Upper lobe of left lung (tissue), 6 donors: ENCODE data around the gene LRG1. TPM values are rescaled to one million over a fixed set of nuclear protein-coding genes. Genes with fewer than 3 reads are reported as not detected.

ENCODE experiments used
- ATAC-seq, 2 donors: fragments of 200-7000 bp; cut with Tn5 transposase; one replicate each; pipeline ENCODE4 v1.9.1; 2022; ENCODE audit warnings: mild to moderate bottlenecking in 2 of 2, moderate library complexity in 2 of 2; ENCODE audit not compliant: low FRiP score in 2 of 2
- DNase-seq, 2 donors: peaks; one replicate each; pipeline ENCODE4 v3.0.0-alpha.2; 2019 to 2020
- H3K27ac ChIP-seq, 4 donors: fragments of 200-600 bp; sonication (generic); one replicate each; pipeline ENCODE4 v1.5.1; 2016 to 2019
- H3K27me3 ChIP-seq, 4 donors: fragments of 200-600 bp; sonication (generic); one replicate each; pipeline ENCODE4 v1.5.1; 2017 to 2019
- H3K36me3 ChIP-seq, 4 donors: fragments of 200-600 bp; sonication (generic); one replicate each; pipeline ENCODE4 v1.5.1; 2016 to 2019
- H3K4me1 ChIP-seq, 4 donors: fragments of 200-600 bp; sonication (generic); one replicate each; pipeline ENCODE4 v1.5.1; 2018 to 2019
- H3K4me3 ChIP-seq, 4 donors: fragments of 200-600 bp; sonication (generic); one replicate each; pipeline ENCODE4 v1.5.1; 2017 to 2019; ENCODE audit warnings: mild to moderate bottlenecking in 2 of 4, moderate library complexity in 1 of 4
- H3K9me3 ChIP-seq, 4 donors: fragments of 200-600 bp; sonication (generic); one replicate each; pipeline ENCODE4 v1.5.1; 2018 to 2019
- CTCF ChIP-seq, 6 experiments: fragments of 450-650 bp in 4 of 6; fragments of 200-600 bp in 2 of 6; sonication (generic) in 2 of 6; IDR thresholded peaks; one replicate each; pipeline ENCODE4 v1.5.1; 2016 to 2019; ENCODE audit warnings: antibody characterized with exemption in 6 of 6
- EP300 ChIP-seq, 4 donors: sonication (generic); formaldehyde crosslinking; IDR thresholded peaks; one replicate each; pipeline ENCODE4 v1.5.1; 2017; ENCODE audit warnings: antibody characterized with exemption in 4 of 4, control low read depth in 2 of 4
- POLR2A ChIP-seq, 4 donors: fragments of 450-650 bp; IDR thresholded peaks; one replicate each; pipeline ENCODE4 v1.5.1; 2016 to 2017; ENCODE audit warnings: antibody characterized with exemption in 4 of 4, mild to moderate bottlenecking in 2 of 4
- POLR2AphosphoS5 ChIP-seq, 2 donors: sonication (generic); formaldehyde crosslinking; IDR thresholded peaks; one replicate each; pipeline ENCODE4 v1.5.1; 2017; ENCODE audit warnings: antibody characterized with exemption in 2 of 2
- WGBS, 2 donors: methylation state at CpG; one replicate each; pipeline ENCODE4 v1.1.5; 2017 to 2018; 5-methylcytosine and 5-hydroxymethylcytosine counted together
- total RNA-seq, 6 donors: library from RNA; depleted of rRNA in 4 of 6; stranded (reverse); fragments of >200 nt in 4 of 6; gene quantifications; one replicate each; pipeline versions ENCODE4 v1.1.0 to v1.2.1, GENCODE V29; 2016 to 2021
- donor health status: DM: no; HTN: no; CAD: no; lungs with moderate emphysema.
- donor health status: DM: no; HTN: yes; CAD: no; lungs with severe emphysema.

The LRG1 gene
- total RNA-seq, 6 donors from 2014 or later = 7.3 to 19.9 (median 12.2) TPM

- 88 to 91% methylated on average over 20 to 32 of the region's 37 CpGs for WGBS, 2 donors
- no peaks in the 10 kb centered on the region for H3K9me3 ChIP-seq
- TF ChIP-seq CTCF (IDR thresholded peaks at IDR 0.05) (no peak), POLR2A (IDR thresholded peaks at IDR 0.05) (no peak), POLR2AphosphoS5 (IDR thresholded peaks at IDR 0.05) (no peak), EP300 (IDR thresholded peaks at IDR 0.05) (no peak)
- no peak overlapping the region for H3K4me3 ChIP-seq
- no peaks in the 10 kb centered on the region for H3K27me3 ChIP-seq
- H3K36me3 ChIP-seq = peaks cover 0 to 6% (median 2%) of the 10 kb centered on the region in 4 donors
- DNase-seq = peak in 1 of 2 donors; percentile 69
- H3K27ac ChIP-seq = no peak overlapping the region
- ATAC-seq = peak; percentile 15 to 17
- H3K4me1 ChIP-seq = no peaks in the 10 kb centered on the region
Observed at GRCh38 chr19:4510435-4511255, 29.2 kb downstream of the LRG1 start.

GRCh38 chr19:4508698-4509097 lies 31.1 kb downstream of the LRG1 start:
- Histone ChIP-seq H3K27me3 (no peaks in the 10 kb centered on the region), H3K36me3 (peaks cover 0 to 26% (median 9%) of the 10 kb centered on the region in 4 donors), H3K4me1 (no peaks in the 10 kb centered on the region), H3K9me3 (no peaks in the 10 kb centered on the region), H3K27ac (no peak overlapping the region), H3K4me3 (no peak overlapping the region)
- 91 to 92% methylated on average over 6 to 14 of the region's 21 CpGs for WGBS, 2 donors
- DNase-seq (peak in 1 of 2 donors; percentile 66), ATAC-seq (no peak)
- TF ChIP-seq POLR2AphosphoS5 (IDR thresholded peaks at IDR 0.05) (no peak), EP300 (IDR thresholded peaks at IDR 0.05) (no peak), CTCF (IDR thresholded peaks at IDR 0.05) (no peak), POLR2A (IDR thresholded peaks at IDR 0.05) (no peak)

GRCh38 chr19:4507804-4508203 lies 32.0 kb downstream of the LRG1 start:
- no peak for ATAC-seq
- no peaks in the 10 kb centered on the region for H3K9me3 ChIP-seq
- H3K27ac ChIP-seq = no peak overlapping the region
- peaks cover under 1 to 35% (median 17%) of the 10 kb centered on the region in 4 donors for H3K36me3 ChIP-seq
- no peaks in the 10 kb centered on the region for H3K27me3 ChIP-seq
- no peak for TF ChIP-seq POLR2AphosphoS5 (IDR thresholded peaks at IDR 0.05)
- TF ChIP-seq CTCF (IDR thresholded peaks at IDR 0.05) = no peak
- WGBS, 2 donors = 76 to 88% methylated on average over 16 to 17 of the region's 17 CpGs
- H3K4me1 ChIP-seq = no peaks in the 10 kb centered on the region
- no peak for DNase-seq
- H3K4me3 ChIP-seq = no peak overlapping the region

- TF ChIP-seq CTCF (IDR thresholded peaks at IDR 0.05) = no peak
- TF ChIP-seq EP300 (IDR thresholded peaks at IDR 0.05) = no peak
- TF ChIP-seq POLR2A (IDR thresholded peaks at IDR 0.05) = no peak
- TF ChIP-seq POLR2AphosphoS5 (IDR thresholded peaks at IDR 0.05) = no peak
- Histone ChIP-seq H3K36me3 (peaks cover 2 to 42% (median 24%) of the 10 kb centered on the region in 4 donors), H3K27ac (no peak overlapping the region), H3K9me3 (no peaks in the 10 kb centered on the region), H3K4me3 (no peak overlapping the region), H3K4me1 (no peaks in the 10 kb centered on the region), H3K27me3 (no peaks in the 10 kb centered on the region)
- 90 to 98% methylated on average over 5 to 12 of the region's 12 CpGs for WGBS, 2 donors
- ATAC-seq = no peak
- no peak for DNase-seq
Observed at GRCh38 chr19:4507150-4507452, 32.7 kb downstream of the LRG1 start.
